ENCODE measurements around the gene SPEF1. TPM values are rescaled to one million over a fixed set of nuclear protein-coding genes. Genes with fewer than 3 reads are reported as not detected.

Gene SPEF1
- total RNA-seq, 1 experiment from 2014 or later, result 0.24 TPM

GRCh38 chr20:3740615-3741301 lies 40.5 kb downstream of the SPEF1 start:
- Histone ChIP-seq H4K20me1 (ENCODE audit: control insufficient read depth, insufficient read depth, insufficient read length) (no peaks in the 10 kb centered on the region), H2AFZ (ENCODE audit: low read length) (no peak overlapping the region), H2BK5ac (ENCODE audit: insufficient read length, low read length) (no peak overlapping the region), H3K23me2 (ENCODE audit: insufficient read length, low read depth, low read length, poor library complexity, severe bottlenecking) (peaks cover 10% of the 10 kb centered on the region), H3K23ac (ENCODE audit: insufficient read length, low read depth, low read length) (no peak overlapping the region), H4K91ac (ENCODE audit: insufficient read length, low read depth, low read length) (no peak overlapping the region), H3K9ac (ENCODE audit: extremely low read depth, insufficient read length, low read length) (no peak overlapping the region), H3K27me3 (ENCODE audit: insufficient read depth, low read length) (no peaks in the 10 kb centered on the region), H3K9me3 (ENCODE audit: control insufficient read depth, low read depth, low read length) (no peaks in the 10 kb centered on the region), H3K79me2 (ENCODE audit: insufficient read depth, low read length) (no peaks in the 10 kb centered on the region), H3K4me1 (ENCODE audit: insufficient read depth, low read length) (peaks cover 3% of the 10 kb centered on the region; the same call in 1 of the 2 replicates), H3K4ac (ENCODE audit: low read depth, low read length) (no peak overlapping the region), H3K56ac (ENCODE audit: insufficient read length, low read depth, low read length) (no peak overlapping the region), H3K18ac (ENCODE audit: insufficient read length, low read depth, low read length) (no peak overlapping the region), H4K8ac (replicated peaks; ENCODE audit: insufficient read length, low read depth, low read length) (no peak overlapping the region), H3K14ac (ENCODE audit: insufficient read depth, low read length) (no peak overlapping the region), H4K5ac (ENCODE audit: insufficient read length, low read depth, low read length) (no peak overlapping the region), H2BK12ac (ENCODE audit: insufficient read length, low read depth, low read length) (no peak overlapping the region), H2BK20ac (ENCODE audit: low read depth, low read length, poor library complexity, severe bottlenecking) (no peak overlapping the region), H3K4me2 (ENCODE audit: insufficient read depth, insufficient read length, low read length) (no peak overlapping the region), H2BK120ac (ENCODE audit: low read depth, low read length, poor library complexity, severe bottlenecking) (no peak overlapping the region), H3K27ac (ENCODE audit: insufficient read length, low read depth, low read length) (no peak overlapping the region), H2BK15ac (ENCODE audit: low read depth, low read length) (no peak overlapping the region), H3K79me1 (ENCODE audit: insufficient read depth, low read depth, low read length, poor library complexity, severe bottlenecking) (no peaks in the 10 kb centered on the region), H3T11ph (ENCODE audit: low read length) (no peak overlapping the region), H2AK5ac (ENCODE audit: insufficient read length, low read length) (no peak overlapping the region)
- Mint-ChIP-seq H3K27ac (no peak overlapping the region), H3K9me3 (no peaks in the 10 kb centered on the region), H3K27me3 (ENCODE audit: low read depth) (peaks cover 15% of the 10 kb centered on the region), H3K4me1 (peaks cover 17 to 38% of the 10 kb centered on the region in 2 experiments), H3K36me3 (ENCODE audit: insufficient read depth in 1 of 3, low read depth in 3 of 3) (no peaks in the 10 kb centered on the region), H3K4me3 (no peak overlapping the region)
- WGBS (ENCODE audit: extremely low coverage, insufficient read length, low lambda C conversion rate), result no CpG with 5 or more reads among the region's 15 CpGs
- TF ChIP-seq CTCF (conservative IDR thresholded peaks at IDR 0.05), result no peak
- peak; percentile 7 for DNase-seq

Measured in H9 (cell line).